Fibroblast of villous mesenchyme (primary cell): Measurements from ENCODE around the gene INTS7. TPM values are rescaled to one million over a fixed set of nuclear protein-coding genes. Genes with fewer than 3 reads are reported as not detected.

Source experiments
- DNase-seq: peaks from one replicate; pipeline ENCODE4 v3.0.0-alpha.2; 2010; ENCODE audit warnings: low read depth
- H3K4me3 ChIP-seq: 2 replicates; pipeline ENCODE4 v1.5.1; 2011; ENCODE audit warnings: low read depth, mild to moderate bottlenecking, low read length
- CTCF ChIP-seq: IDR thresholded peaks from 2 replicates; pipeline ENCODE4 v1.5.1; 2012; ENCODE audit warnings: low read depth, mild to moderate bottlenecking, low read length; ENCODE audit not compliant: insufficient read depth
- total RNA-seq: library from RNA; depleted of rRNA; stranded (reverse); fragments of >200 nt; gene quantifications from 2 replicates; pipeline ENCODE4 v1.2.3, GENCODE V29; 2012

Gene INTS7
- total RNA-seq, 1 donor: 22.9 TPM

GRCh38 chr1:212021563-212021962 lies 13.8 kb downstream of the INTS7 start:
- TF ChIP-seq CTCF: no peak
- no peak overlapping the region for H3K4me3 ChIP-seq
- no peak for DNase-seq

- no peak for DNase-seq
- TF ChIP-seq CTCF: no peak
- no peak overlapping the region for H3K4me3 ChIP-seq
Measured at GRCh38 chr1:212020975-212021374, 14.4 kb downstream of the INTS7 start.

GRCh38 chr1:212013672-212014071 lies 21.7 kb downstream of the INTS7 start:
- no peak for TF ChIP-seq CTCF
- H3K4me3 ChIP-seq: no peak overlapping the region
- no peak for DNase-seq

GRCh38 chr1:212012034-212012740 lies 23.2 kb downstream of the INTS7 start:
- peak; percentile 69 for DNase-seq
- TF ChIP-seq CTCF: peak; percentile 100
- H3K4me3 ChIP-seq: no peak overlapping the region

GRCh38 chr1:212010004-212010403 lies 25.4 kb downstream of the INTS7 start:
- no peak overlapping the region for H3K4me3 ChIP-seq
- DNase-seq: peak; percentile 44
- TF ChIP-seq CTCF: no peak

- TF ChIP-seq CTCF: no peak
Measured at GRCh38 chr1:212009561-212009960, 25.8 kb downstream of the INTS7 start.

GRCh38 chr1:212007886-212008285 lies 27.5 kb downstream of the INTS7 start:
- peak; percentile 24 for DNase-seq
- no peak for TF ChIP-seq CTCF

More at GRCh38 chr1:212009561-212009960, 25.8 kb downstream of the INTS7 start:
- no peak for DNase-seq
- H3K4me3 ChIP-seq: no peak overlapping the region

More at GRCh38 chr1:212007886-212008285, 27.5 kb downstream of the INTS7 start:
- no peak overlapping the region for H3K4me3 ChIP-seq
